ENCODE results near the gene RBBP7.
"Not testable (repeated sequence)": the region's sequence is repeated elsewhere in the genome, so short reads cannot be mapped to it uniquely, and the experiment has no call there.

RBBP7 gene

DNA sequence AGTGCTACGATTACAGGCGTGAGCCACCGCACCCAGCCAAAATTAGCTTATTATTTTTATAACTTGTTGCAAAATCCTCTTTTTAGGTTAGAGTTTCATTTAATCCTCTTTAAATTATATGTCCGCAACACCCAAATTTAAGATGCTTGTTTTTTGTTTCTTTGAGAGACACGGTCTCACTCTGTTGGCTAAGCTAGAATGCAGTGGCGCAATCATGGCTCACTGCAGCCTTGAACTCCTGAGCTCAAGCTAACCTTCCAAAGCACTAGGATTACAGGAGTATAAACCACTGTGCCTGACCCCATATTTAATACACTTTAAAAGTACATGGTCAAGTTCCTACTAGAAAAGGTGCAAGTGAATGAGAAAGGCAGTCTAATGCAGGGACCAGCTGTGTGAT, 2.2 kb downstream of the RBBP7 start:
- DNase-seq (ENCODE audit: low spot score): no peak

DNA sequence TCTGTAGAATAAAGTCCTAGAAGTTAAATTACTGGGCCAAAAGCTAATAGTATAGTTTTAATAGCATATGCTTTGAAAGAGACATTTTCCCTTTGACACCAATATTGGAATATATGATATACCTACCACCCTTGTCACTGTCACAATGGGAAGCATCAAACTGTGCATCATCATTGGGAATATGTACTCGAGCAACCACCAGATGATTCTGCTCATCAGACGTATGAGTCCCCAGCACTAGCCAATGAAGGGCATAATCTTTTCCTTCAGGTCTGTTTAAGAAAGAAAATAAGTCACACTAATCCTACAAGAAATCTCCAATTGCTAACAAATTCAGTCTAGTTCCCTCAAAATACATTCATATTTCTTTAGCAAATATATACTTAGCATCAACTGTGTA, 7.3 kb downstream of the RBBP7 start:
- DNase-seq (ENCODE audit: low spot score): no peak

DNA sequence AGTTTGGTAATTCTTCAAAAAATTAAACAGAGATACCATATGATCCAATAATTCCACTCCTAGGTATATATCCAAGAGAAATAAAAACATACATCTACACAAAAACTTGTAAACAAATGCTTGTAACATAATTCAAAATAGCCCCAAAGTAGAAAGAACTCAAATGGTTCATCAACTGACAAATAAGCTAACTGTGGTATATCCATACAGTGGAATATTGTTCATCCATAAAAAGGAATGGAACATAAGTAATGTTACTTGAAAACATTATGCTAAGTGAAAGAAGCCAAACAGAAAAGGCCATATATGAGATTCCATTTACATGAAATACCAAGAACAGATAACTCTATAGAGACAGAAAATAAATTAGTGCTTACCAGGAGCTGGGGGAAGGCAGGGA, 13.4 kb downstream of the RBBP7 start:
- DNase-seq (ENCODE audit: low spot score): no peak

DNA sequence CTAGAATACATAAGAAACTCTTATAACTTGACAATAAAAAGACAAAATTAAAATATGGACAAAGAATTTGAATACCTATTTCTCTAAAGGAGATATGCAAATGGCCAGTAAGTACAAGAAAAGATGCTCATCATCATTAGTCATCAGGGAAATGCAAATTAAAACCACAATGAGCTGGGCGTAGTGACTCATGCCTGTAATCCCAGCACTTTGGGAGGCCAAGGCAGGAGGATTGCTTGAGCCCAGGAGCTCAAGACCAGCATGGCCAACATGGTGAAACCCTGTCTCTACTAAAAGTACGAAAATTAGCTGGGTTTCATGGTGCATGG, 14.1 kb downstream of the RBBP7 start:
- not testable (repeated sequence) for DNase-seq (ENCODE audit: low spot score)

DNA sequence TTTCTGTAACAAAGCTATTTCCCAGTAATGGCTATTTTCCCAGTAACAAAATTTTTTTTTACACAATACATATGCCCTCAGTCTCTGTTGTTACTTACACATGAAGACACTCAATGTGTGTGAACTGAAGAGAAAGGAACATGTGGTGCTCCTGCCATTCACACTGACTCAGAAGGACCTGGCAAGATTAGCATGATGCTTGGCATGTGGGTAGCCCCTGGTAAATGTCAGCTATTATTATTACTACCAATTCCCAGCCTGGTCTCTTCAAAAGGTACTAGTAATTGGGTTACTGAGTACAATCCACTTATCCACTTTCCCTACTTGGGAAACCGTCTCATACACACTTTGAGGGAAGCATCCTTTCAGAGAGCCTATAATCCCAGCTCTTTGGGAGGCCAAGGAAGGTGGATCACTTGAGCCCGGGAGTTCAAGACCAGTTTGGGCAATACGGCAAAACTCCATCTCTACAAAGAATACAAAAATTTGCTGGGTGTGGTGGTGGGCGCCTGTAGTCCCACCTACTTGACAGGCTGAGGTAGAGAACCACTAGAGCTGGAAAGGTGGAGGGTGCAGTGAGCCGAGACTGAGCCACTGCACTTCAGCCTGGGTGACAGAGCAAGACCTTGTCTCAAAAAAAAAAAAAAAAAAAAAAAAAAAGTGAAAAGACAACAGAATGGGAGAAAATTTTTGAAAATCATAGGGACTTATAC, 14.6 kb downstream of the RBBP7 start:
- no peak for DNase-seq (ENCODE audit: low spot score)

DNA sequence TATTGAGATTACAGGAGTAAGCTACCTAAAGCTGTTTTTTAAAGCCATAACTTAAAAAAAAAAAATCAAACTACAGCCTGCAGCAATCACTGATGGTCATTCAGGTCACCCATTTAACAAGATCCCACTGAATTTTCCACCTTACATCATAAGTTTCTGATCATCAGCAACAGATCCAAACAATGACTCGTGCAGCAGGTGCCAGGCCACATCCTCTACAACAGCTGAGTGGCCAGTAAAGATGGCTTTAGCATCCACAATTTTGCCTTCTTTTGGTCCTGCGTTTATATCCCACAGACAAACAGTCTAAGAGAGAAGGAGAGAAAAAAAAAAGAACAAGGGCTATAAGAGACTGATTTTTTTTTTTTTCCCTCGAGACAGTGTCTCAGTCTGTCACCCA, 16.6 kb downstream of the RBBP7 start:
- no peak for DNase-seq (ENCODE audit: low spot score)

DNA sequence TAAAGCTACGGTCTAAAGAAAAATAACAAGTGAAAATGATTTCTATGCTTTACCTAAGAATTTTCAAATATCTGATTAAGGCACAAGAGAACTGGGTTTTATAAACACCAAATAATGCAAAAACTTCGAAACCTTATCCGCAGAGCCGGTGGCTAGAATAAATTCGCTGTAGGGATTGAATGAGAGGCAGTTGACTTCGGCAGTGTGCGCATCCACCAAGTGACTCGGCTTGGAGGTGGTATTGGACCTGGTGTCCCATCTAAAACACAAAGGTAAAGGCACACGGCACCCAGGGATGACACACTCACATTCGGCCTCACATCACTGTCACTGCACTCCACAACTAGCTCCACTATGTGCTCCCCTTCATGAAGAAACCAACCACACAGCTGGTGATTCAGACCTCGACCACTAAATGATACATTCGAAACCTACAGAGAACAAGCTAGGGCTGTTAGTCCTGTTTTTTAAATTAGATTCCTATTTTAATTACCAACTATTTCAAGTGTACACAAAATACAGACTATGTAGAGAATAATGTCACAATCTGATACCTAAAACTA, 17.5 kb downstream of the RBBP7 start:
- DNase-seq (ENCODE audit: low spot score): no peak

DNA sequence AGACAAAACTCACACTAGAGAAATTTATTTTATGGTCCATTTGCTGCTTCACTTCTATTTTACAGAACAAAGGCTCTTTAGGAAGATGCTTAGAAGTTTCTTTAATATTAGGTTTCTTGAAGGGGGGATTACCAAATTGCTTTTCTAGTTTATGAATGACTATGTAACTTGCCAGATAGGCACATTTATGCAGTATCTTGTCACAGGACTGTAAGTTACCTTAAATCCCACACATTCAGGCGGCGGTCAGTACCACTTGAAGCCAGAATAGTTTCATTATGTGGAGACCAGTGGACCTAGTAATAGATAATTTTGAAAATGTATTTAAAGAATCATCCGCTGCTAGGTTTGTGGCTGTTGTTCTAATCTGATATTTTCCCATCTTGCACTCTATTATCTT, 18.3 kb downstream of the RBBP7 start:
- DNase-seq (ENCODE audit: low spot score): no peak

DNA sequence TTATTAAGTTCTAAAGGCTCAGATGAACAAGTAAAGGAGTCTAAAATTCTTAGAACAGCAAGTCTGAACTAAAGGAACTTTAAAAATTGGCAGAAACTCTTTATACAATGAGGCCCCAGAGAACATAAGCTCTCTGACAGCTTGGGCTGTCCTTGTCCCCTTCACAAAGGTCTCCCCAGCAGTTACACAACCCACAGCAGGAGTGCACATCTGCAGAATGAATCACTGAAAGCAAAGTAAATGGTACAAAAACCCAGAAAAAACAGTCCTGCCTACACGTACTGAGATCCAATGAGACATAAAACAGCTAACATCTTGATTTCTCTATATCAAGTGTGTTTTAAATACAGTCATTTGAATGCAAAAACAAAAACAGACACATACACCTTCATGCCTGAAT, 18.7 kb downstream of the RBBP7 start:
- DNase-seq (ENCODE audit: low spot score): no peak

DNA sequence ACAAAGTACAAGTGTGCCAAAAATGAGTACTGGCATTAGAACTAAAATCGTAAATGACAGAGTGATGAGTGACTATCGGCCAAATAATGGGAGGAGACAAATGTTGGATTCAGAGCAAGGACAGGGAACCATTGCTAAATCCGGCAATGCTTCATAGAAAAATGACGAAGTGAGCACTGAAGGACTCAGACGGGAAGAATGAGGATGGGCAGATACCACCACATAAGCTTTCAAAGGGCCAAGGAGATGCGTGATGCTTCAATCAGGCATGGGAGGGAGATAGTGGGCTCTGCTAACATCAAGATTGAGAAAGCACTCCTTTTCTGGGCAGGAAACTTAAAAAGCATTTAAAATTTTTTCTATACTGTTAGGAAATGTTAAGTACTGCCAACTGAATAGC, 21.6 kb downstream of the RBBP7 start:
- DNase-seq (ENCODE audit: low spot score): no peak

DNA sequence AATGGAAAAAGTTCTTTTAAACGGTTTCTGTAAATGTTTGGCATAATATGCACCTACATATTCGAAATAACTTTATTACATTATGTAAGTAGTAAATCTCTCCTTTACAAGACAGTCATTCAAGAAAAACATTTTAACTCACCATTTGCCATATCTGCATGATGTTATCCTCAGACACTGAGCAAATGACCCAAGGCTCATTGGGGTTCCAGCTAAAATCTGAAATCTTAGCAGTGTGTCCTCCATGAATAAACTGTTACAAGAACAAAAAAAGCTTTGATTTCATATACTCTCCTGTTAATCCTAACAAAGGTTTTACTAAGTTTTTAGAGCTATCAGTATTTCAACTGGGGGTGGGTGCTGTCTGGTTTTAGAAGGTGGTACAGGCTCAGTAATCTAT, 24.5 kb downstream of the RBBP7 start:
- no peak for DNase-seq (ENCODE audit: low spot score)

DNA sequence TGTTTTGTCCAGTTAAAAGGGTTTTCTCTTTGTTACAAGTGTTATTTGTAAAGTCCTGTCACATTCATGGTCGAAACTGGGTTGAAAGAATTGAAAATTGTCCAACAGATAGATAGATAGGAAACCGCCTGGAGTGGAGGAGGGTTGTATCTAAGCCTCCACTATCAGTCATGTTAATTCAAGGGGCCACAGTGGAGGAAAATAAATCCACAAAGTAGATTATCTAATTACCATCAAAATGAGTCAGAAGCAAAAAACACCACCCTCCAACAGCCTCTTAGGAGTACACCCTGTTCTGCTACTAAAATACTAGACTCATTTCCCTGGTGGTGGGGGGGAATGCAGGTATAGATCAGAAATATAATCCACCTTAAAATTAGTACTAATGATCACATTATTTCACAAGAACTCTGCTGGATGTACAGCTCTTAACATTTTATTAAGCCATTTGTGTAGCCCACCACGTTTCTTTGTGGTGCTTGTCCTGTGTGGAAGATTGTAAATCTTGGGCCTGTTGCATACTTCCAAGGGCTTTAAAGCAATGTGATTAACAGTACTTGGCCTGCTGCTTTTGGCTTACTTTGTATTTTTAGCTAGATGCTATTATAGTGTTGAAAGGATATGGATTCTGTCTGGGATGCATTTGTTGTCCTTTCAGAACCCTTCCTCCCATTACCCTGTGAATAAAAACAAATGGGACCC, 26.8 kb downstream of the RBBP7 start:
- no peak for DNase-seq (ENCODE audit: low spot score)

DNA sequence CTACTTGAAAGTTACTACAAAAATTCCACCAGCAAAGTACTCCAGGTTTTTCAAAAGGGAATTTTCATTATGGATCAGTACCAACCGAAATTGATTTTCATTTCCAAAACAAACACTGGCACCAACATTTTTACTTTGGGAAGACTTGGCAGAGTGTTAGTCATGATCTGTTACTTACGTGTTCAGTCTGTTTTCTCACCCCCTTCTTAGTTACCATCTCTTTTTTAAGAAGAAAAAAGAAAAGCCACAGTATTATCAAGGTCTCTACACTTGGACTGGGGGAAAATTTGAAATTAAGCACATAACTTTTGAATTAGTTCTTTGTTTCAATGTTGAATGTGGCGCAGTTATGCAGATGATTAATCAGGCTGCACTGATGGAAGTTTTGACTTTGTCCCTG, 27.5 kb downstream of the RBBP7 start:
- DNase-seq (ENCODE audit: low spot score): no peak

DNA sequence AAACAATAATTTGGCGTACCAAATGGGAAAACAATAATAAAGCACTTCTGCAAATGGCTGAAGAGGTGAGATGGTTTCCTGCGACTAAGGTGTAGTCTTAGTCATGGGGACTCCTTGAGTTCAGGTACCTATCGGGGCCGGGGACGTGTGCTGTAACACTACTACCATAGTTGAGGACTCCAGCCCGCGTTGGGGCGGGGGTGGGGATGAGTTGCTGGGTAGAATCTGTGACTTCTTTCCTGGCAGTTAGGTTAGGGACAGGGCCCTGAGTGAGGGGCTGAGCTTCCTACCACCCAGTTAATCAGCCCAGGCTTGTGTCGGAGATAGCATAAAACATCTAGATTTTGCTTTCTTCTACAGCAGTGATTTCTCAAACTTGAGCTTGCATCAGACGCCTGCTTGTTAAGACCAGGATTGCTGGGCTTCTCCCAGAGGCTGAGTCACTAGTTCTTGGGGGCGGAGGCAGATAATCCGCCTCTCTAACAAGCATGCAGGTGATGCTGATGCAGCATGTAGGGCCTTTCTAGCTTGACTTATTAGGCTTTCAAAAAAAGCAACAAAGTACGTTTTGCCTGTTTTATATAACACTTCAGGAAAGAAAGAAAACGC, 30.2 kb downstream of the RBBP7 start:
- DNase-seq (ENCODE audit: low spot score): peak; percentile 53

DNA sequence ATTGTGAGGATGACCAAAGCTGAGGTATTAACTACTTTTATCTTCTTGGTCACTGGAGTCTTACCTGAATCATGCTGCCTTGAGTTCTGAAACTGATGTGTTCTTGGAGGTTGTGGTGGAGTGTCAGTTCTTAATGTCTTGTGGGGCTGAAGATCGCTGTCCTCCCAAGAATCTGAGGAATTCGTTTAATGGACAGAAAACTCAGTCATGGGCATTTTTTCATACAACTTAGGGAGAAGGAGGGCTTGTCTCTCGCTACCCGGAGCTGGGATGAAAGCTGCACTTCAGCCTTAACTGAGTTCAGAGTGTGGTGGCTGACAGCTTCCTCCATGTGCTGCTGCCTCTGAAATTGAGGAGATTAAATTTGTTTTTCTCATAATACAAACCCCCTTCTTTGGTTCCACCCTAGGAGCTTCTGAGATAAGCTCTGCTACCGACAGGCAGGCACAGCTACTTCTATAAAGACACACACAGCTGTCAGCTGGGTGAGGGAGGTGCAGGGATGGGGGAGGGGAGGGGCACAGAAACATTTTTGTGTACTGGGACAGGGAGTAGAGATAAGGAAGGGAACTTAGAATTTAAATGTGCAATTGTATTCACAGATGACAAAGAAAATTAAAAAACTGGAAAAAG, 30.8 kb downstream of the RBBP7 start:
- DNase-seq (ENCODE audit: low spot score): no peak

DNA sequence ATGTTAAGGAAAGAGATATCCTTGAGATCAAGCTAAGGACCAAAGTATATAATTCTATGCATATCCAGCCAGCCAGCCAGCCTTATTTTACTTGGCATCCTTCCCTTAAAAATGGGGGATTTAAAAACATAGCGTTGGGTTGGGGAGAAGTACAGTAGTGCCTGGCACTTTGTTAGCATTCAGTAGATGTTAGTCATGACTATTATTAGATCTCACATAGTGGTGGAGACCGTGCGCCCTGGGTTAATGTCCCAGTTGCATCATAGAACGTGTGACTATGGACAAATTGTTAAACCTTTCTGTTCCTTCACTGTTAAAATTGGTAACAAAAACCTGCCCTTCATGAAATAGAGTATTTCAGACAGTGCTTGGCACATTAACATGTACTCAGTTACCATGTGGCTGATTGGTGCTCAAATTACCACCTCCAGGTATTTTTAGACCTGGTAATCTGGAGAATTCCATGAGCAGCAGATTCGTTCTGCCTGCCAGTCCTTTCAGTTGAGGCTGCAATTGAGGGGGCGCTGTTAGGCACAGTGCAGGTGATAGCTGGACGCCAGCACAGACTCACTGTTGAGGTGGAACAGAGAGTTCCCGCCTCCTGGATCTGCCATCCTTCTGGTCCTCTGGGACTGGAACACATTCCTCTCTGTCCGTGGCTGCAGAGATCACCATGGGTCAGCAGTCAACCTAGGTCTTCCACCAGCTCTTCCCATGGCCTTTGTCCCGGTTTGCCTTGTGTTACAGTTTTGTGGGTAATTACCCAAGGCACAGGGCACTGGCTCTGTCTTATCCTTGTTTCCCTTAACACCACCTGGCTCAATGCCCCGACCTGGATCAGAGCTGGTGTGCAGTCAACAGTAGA, 31.7 kb downstream of the RBBP7 start:
- no peak for DNase-seq (ENCODE audit: low spot score)

DNA sequence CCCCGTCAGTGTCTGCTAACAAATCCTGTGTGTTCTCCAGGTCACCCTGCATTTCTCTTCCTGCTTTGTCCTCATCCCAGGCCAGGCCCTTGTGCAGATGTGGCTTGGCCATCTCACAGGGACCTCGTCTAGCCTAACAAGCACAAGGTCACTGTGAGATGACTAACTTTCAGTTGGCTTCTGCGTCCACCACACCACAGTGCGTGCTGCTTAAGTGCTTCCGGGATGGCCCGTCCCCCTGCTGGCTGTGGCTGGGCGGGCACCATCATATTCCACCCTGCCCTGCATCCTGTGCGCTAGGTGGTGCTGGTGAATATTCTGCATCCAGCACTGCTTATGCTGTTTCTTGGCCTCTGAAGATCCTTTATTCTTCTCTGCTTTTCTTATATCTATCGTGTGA, 33.8 kb downstream of the RBBP7 start:
- DNase-seq (ENCODE audit: low spot score): no peak

DNA sequence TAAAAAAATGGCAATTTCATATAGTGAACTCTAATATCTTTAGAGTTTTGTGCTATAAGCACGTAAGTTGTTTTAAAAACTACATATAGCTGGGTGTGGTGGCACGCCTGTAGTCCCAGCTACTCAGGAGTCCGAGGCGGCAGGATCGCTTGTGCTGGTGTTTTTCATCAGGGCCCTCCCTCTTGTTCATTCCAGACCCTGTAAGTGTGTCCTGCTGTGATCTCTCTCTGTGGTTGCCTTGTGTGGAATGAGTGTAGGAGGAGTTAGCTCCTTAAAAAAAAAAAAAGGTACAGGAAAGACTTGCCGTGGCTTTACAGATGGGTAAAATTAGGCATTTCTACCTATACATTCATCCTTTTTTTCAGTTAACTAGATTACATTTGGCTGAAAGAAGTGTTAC, 35.4 kb downstream of the RBBP7 start:
- DNase-seq (ENCODE audit: low spot score): no peak

DNA sequence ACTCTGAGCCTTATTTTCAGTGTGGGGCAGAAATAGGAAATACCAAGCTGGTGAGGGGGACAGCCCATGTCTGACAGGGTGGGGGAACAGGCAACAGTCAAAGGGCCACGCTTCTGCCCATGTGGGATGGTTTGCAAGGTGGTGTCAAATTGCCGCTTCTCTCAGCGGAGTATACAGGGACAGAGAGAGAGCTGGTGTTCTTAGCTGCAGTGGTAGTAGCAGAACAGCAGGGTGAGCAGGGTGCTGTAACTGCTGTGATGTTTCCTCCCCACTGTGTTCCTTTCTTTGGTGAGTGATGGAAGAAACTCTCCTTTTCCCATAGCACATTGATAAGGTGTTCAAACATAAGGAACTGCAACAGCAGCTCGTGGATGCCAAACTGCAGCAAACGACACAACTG, 37.9 kb downstream of the RBBP7 start:
- DNase-seq (ENCODE audit: low spot score): no peak

DNA sequence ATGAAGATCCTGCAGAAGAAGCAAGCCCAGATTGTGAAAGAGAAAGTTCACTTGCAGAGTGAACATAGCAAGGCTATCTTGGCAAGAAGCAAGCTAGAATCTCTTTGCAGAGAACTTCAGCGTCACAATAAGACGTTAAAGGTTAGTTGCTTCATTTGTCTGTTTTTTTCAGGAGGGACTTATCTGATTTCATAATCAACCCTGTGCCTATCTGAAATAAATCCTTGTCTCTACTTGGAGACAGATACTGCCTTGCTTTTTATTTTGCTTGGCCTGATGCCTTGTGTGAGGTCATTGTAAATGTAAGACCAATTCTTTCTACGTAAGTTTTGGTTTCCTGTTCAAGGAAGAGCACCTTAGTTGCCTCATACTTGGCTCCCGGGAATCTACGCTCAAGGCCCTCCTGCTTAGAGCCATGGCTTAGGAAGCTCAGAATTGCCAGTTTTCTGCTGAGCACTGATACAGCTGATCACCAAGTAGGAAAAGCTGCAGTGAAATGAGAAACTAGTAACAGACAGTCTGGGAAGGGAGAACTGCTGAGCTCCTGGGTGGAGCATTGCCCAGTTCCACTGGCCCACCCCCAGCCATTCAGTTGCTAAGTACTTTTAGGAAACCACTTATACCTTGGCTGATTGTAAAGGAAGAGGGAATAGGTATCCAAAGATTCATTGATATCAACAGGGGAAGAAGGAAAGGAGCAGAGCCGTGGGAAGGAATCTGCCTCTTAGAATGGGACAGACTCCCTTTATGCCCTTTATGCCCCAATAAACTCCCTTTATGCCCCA, 41.8 kb downstream of the RBBP7 start:
- no peak for DNase-seq (ENCODE audit: low spot score)

DNA sequence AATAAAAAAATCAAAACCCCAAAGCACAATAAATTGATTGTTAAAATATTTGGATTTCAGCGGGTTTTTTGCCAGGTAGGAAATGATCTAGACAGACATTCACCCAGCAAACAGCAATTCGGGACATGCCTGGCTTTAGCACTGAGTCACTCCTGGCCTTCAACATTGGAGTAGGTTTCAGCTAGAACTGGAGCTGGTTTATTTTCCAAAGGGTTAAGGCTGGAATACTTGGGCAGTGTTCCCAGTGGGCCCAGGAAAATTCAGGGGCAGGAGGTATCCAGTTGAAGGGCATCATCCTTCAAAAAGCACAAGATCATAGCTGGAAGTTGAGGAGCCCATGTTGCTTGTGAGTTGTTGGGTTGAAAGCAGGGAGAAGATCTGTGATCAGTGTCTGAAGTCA, 42.9 kb downstream of the RBBP7 start:
- no peak for DNase-seq (ENCODE audit: low spot score)
